Esophagus muscularis mucosa (tissue), 3 donors: ENCODE results near the gene TEC.
"Not testable (repeated sequence)": the region's sequence is repeated elsewhere in the genome, so short reads cannot be mapped to it uniquely, and the experiment has no call there.

Experiments
- CTCF ChIP-seq, 3 experiments: fragments of 200-600 bp in 2 of 3; fragments of 450-650 bp in 1 of 3; sonication (generic) in 2 of 3; IDR thresholded peaks; one replicate each; pipeline ENCODE4 v1.5.1; 2017 to 2019; ENCODE audit warnings: antibody characterized with exemption in 3 of 3, mild to moderate bottlenecking in 2 of 3, moderate library complexity in 1 of 3
- POLR2A ChIP-seq: fragments of 450-650 bp; IDR thresholded peaks from one replicate; pipeline ENCODE4 v1.6.1; 2017; ENCODE audit warnings: antibody characterized with exemption, moderate library complexity, mild to moderate bottlenecking, low read depth

GRCh38 chr4:48314746-48315145, 45.1 kb upstream of the TEC start:
- not testable (repeated sequence) for TF ChIP-seq CTCF (IDR thresholded peaks at IDR 0.05); POLR2A
